IPS-15b (cell line): ENCODE results near the gene CHKB.
"Not testable (repeated sequence)": the region's sequence is repeated elsewhere in the genome, so short reads cannot be mapped to it uniquely, and the experiment has no call there.

Experiments used
- H3K27me3 ChIP-seq: one replicate; pipeline ENCODE4 v1.6.1; 2013; ENCODE audit warnings: low read length; ENCODE audit not compliant: control insufficient read depth, insufficient read depth
- H3K36me3 ChIP-seq: one replicate; pipeline ENCODE4 v1.6.1; 2013; ENCODE audit warnings: low read length; ENCODE audit not compliant: control insufficient read depth, insufficient read depth
- H3K4me1 ChIP-seq: one replicate; pipeline ENCODE4 v1.6.1; 2013; ENCODE audit warnings: mild to moderate bottlenecking, low read length; ENCODE audit not compliant: control insufficient read depth, insufficient read depth
- H3K4me3 ChIP-seq: one replicate; pipeline ENCODE4 v1.5.1; 2013; ENCODE audit warnings: low read depth, low read length
- H3K9ac ChIP-seq: one replicate; pipeline ENCODE4 v1.6.1; 2013; ENCODE audit warnings: low read depth, mild to moderate bottlenecking, low read length
- H3K9me3 ChIP-seq: one replicate; pipeline ENCODE4 v1.6.1; 2013; ENCODE audit warnings: mild to moderate bottlenecking, low read length; ENCODE audit not compliant: control insufficient read depth, insufficient read depth

CHKB gene

GRCh38 chr22:50610041-50610451 is 27.4 kb upstream of the CHKB start:
- H3K9ac ChIP-seq = no peak overlapping the region
- H3K36me3 ChIP-seq = peaks cover 2% of the 10 kb centered on the region
- H3K9me3 ChIP-seq = no peaks in the 10 kb centered on the region
- peaks cover 12% of the 10 kb centered on the region for H3K27me3 ChIP-seq
- H3K4me3 ChIP-seq = no peak overlapping the region
- H3K4me1 ChIP-seq = peaks cover 5% of the 10 kb centered on the region

DNA sequence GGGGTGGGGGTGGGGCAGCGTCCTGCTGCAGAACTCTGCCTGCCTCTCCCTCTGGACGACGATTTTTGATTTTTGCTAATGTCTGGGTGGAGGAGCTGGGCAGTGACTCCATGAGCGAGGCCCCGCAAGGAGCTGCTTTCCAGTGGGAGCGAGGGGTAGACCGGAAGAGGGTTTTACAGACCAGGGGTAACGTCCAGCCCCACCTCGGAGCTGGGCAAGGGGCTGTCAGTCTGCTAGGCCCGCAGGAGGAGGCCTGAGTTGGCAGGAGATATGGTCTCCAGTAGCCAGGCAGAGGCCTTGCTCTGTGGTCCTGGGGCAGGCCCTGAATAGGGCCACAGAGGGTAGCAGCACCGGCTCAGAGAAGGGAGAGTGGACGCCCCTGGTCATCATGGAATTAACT is 26.9 kb upstream of the CHKB start:
- H3K36me3 ChIP-seq = peaks cover 2% of the 10 kb centered on the region
- peaks cover 16% of the 10 kb centered on the region for H3K27me3 ChIP-seq

DNA sequence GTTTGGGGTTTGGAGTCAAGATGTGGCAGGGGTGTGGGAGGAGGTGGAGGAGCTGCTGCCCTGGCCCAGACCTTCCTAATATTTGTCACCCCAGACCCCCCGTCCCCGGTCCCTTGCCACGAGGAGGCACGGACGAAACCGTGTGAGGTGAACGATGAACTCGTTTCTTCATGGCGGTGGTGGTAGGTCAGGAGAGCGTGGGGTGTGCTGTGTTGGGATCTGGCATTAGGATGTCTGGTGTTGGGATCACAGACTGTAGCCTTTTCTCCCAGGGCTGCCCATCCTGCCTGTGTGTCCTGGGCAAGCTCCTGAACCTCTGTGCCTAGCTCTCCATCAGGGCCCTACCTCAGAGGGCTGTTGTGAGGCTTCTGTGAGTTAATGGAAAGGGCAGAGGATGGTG is 26.3 kb upstream of the CHKB start:
- peaks cover 2% of the 10 kb centered on the region for H3K36me3 ChIP-seq
- no peak overlapping the region for H3K4me3 ChIP-seq
- no peak overlapping the region for H3K9ac ChIP-seq
- H3K9me3 ChIP-seq = no peaks in the 10 kb centered on the region
- H3K4me1 ChIP-seq = peaks cover 5% of the 10 kb centered on the region
- H3K27me3 ChIP-seq = peaks cover 16% of the 10 kb centered on the region

More for the DNA sequence above, 26.9 kb upstream of the CHKB start:
- Histone ChIP-seq H3K9ac (no peak overlapping the region), H3K4me1 (peaks cover 5% of the 10 kb centered on the region), H3K9me3 (no peaks in the 10 kb centered on the region), H3K4me3 (no peak overlapping the region)

DNA sequence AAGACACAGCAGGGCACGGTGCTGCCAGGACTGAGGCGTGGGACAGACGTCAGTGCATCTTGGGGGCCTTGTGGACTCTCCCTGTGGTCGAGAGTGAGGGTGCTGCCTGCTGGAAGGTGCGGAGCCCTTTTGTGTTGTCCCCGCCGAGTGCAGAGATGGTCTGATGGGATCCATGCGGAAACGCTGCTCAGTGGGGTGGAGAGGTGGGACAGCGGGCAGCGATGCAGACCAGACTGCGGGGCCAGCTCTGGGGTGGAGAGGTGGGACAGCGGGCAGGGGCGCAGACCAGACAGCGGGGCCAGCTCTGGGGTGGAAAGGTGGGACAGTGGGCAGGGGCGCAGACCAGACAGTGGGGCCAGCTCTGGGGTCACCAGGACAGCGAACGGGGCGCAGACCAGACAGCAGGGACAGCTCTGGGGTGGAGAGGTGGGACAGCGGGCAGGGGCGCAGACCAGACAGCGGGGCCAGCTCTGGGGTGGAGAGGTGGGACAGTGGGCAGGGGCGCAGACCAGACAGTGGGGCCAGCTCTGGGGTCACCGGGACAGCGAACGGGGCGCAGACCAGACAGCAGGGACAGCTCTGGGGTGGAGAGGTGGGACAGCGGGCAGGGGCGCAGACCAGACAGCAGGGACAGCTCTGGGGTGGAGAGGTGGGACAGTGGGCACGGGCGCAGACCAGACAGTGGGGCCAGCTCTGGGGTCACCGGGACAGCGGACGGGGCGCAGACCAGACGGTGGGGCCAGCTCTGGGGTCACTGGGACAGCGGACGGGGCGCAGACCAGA is 25.6 kb upstream of the CHKB start:
- not testable (repeated sequence) for H3K9me3 ChIP-seq, H3K4me3 ChIP-seq, H3K36me3 ChIP-seq, H3K4me1 ChIP-seq, H3K9ac ChIP-seq
- H3K27me3 ChIP-seq = peaks cover 17% of the 10 kb centered on the region

DNA sequence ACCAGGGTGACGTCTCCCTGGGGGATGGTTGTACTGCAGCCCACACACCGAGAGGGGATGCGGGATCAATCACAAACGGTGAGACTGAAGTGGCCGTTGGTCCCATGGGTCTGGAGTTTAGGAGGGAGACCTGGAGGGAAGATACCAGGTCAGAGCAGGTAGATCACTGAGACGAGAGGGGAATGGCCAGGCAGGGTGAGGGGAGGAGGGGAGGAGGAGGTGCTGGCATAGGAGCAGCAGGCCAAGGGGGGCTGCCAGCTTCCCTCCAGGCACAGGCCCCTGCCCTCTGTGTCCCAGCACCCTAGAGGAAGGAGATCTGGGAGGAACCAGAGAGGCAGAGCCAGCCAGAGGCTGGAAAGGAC is 25.0 kb upstream of the CHKB start:
- H3K27me3 ChIP-seq = peaks cover 20% of the 10 kb centered on the region
- peaks cover 2% of the 10 kb centered on the region for H3K4me1 ChIP-seq
- H3K4me3 ChIP-seq = no peak overlapping the region
- peaks cover 2% of the 10 kb centered on the region for H3K36me3 ChIP-seq
- no peaks in the 10 kb centered on the region for H3K9me3 ChIP-seq
- no peak overlapping the region for H3K9ac ChIP-seq

- peaks cover 2% of the 10 kb centered on the region for H3K36me3 ChIP-seq
Measured at GRCh38 chr22:50606946-50607658, 24.5 kb upstream of the CHKB start.

GRCh38 chr22:50606165-50606945 is 23.7 kb upstream of the CHKB start:
- H3K27me3 ChIP-seq = peaks cover 32% of the 10 kb centered on the region
- H3K4me1 ChIP-seq = peaks cover 2% of the 10 kb centered on the region
- no peak overlapping the region for H3K9ac ChIP-seq
- H3K9me3 ChIP-seq = no peaks in the 10 kb centered on the region
- peaks cover 2% of the 10 kb centered on the region for H3K36me3 ChIP-seq
- no peak overlapping the region for H3K4me3 ChIP-seq

More at GRCh38 chr22:50606946-50607658, 24.5 kb upstream of the CHKB start:
- Histone ChIP-seq H3K9me3 (no peaks in the 10 kb centered on the region), H3K27me3 (peaks cover 25% of the 10 kb centered on the region), H3K4me3 (no peak overlapping the region), H3K4me1 (no peaks in the 10 kb centered on the region), H3K9ac (no peak overlapping the region)

DNA sequence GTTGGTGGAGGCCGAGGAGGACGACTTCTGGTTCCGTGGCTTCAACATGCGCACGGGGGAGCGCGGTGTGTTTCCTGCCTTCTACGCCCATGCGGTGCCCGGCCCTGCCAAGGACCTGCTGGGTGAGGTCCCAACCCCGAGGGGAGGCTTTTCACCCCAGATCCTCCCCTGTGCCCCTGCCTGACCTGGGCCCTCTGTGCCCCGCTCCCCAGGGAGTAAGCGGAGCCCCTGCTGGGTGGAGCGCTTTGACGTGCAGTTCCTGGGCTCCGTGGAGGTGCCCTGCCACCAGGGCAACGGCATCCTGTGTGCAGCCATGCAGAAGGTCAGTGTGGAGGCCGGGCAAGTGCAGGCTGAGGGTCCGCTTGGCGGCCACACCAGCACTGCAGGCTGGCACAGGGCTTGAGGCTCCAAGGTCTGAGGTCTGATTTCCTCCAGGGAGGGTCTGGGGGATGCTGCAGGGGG is 23.0 kb upstream of the CHKB start:
- Histone ChIP-seq H3K4me1 (peaks cover 2% of the 10 kb centered on the region), H3K27me3 (peaks cover 34% of the 10 kb centered on the region), H3K36me3 (peaks cover 2% of the 10 kb centered on the region), H3K9ac (no peak overlapping the region), H3K4me3 (no peak overlapping the region), H3K9me3 (no peaks in the 10 kb centered on the region)

DNA sequence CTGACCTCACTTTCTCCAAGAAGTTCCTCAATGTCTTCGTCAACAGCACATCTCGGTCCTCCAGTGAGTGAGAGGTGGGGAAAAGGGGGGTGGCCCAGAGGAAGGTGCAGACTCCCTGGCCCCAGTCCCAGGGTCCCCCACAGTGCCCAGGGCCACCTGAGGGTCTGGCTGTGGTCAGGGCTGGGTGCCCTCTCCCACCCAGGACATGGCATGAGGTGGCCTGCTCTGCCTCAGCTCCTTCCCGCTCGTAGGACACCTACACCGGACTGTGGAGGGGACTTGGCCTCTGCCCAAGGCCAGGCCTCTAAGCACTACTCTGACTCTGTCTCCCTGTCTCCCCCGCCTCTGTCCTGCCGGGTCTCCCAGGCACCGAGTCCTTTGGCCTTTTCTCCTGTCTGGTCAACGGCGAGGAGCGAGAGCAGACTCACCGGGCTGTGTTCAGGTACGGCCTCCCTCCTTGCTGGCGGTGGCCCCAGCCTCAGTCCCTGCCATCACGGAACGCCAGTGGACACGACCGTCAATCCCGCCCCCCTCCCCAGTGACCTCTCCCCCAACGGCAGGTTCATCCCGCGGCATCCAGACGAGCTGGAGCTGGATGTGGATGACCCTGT is 22.5 kb upstream of the CHKB start:
- Histone ChIP-seq H3K9ac (no peak overlapping the region), H3K4me1 (peaks cover 2% of the 10 kb centered on the region), H3K4me3 (no peak overlapping the region), H3K36me3 (peaks cover 2% of the 10 kb centered on the region), H3K9me3 (no peaks in the 10 kb centered on the region), H3K27me3 (peaks cover 34% of the 10 kb centered on the region)

- H3K9ac ChIP-seq = no peak overlapping the region
- peaks cover 2% of the 10 kb centered on the region for H3K4me1 ChIP-seq
- no peak overlapping the region for H3K4me3 ChIP-seq
- H3K36me3 ChIP-seq = peaks cover 2% of the 10 kb centered on the region
- peaks cover 39% of the 10 kb centered on the region for H3K27me3 ChIP-seq
- no peaks in the 10 kb centered on the region for H3K9me3 ChIP-seq
Measured at GRCh38 chr22:50604256-50605001, 21.8 kb upstream of the CHKB start.
